Memory B cell (primary cell): ENCODE results near the gene PRKCA.
"Not testable (repeated sequence)": the region's sequence is repeated elsewhere in the genome, so short reads cannot be mapped to it uniquely, and the experiment has no call there.

Experiments
- ATAC-seq: fragments of 150-1000 bp; cut with Tn5 transposase; 2 replicates; pipeline ENCODE4 v1.10.0; 2021; ENCODE audit warnings: low read depth, mild to moderate bottlenecking, moderate library complexity
- DNase-seq, 2 donors: peaks; one replicate each; pipeline ENCODE4 v3.0.0; 2022; ENCODE audit warnings: low spot score in 2 of 2
- H3K27ac Mint-ChIP-seq: one replicate; pipeline ENCODE4 v1.8.0; 2022; ENCODE audit warnings: mild to moderate bottlenecking, moderate library complexity, mixed read lengths
- H3K27me3 Mint-ChIP-seq: one replicate; pipeline ENCODE4 v1.8.0; 2022; ENCODE audit warnings: mixed read lengths
- H3K36me3 Mint-ChIP-seq: one replicate; pipeline ENCODE4 v1.8.0; 2022; ENCODE audit warnings: mild to moderate bottlenecking, mixed read lengths
- H3K4me1 Mint-ChIP-seq: one replicate; pipeline ENCODE4 v1.8.0; 2022; ENCODE audit warnings: mixed read lengths
- H3K4me3 Mint-ChIP-seq: one replicate; pipeline ENCODE4 v1.8.0; 2022; ENCODE audit warnings: mild to moderate bottlenecking, moderate library complexity, mixed read lengths
- H3K9me3 Mint-ChIP-seq: one replicate; pipeline ENCODE4 v1.8.0; 2022; ENCODE audit warnings: mixed read lengths

The PRKCA gene

DNA sequence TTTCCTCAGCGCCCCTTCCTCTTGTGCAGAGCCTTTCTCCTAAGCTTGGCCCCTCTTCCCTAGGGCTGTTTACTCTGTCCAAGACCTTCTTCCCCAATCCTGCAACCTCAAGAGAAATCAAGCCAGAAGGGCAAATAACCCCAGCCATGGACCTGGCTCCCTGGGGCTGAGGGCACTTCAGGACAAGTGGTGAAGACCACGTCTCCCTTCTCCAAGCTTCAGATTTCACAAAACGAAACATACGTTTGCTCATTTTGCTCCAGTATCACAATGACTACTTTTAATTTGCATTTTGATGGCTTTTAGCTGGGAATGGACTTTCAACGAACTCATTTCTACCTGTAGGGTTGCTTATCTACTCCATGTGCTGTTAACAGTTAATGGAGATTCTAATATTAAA lies 392.7 kb downstream of the PRKCA start:
- Mint-ChIP-seq H3K27me3 (peaks cover 4% of the 10 kb centered on the region), H3K36me3 (peaks cover 7% of the 10 kb centered on the region), H3K4me3 (no peak overlapping the region), H3K9me3 (peaks cover 10% of the 10 kb centered on the region), H3K4me1 (peaks cover 4% of the 10 kb centered on the region), H3K27ac (no peak overlapping the region)
- ATAC-seq (no peak), DNase-seq (no peak)

DNA sequence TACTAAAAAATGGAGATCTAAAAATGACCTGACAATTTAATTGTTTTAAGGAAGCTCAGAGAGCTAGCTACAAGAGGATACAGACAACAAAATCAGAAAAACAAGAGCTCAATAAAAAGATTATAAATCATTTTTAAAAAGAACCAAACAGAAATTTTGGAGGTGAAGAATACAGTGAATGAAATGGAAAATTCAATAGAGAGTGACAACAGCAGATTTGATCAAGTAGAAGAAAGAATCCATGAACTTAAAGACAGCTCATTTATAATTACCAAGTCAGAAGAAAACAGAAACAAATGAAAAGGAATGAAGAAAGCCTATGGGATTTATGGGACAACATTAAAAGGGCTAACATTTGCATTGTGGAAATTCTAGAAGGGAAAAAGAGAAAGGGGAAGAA lies 395.9 kb downstream of the PRKCA start:
- no peaks in the 10 kb centered on the region for H3K4me1 Mint-ChIP-seq
- peaks cover 10% of the 10 kb centered on the region for H3K9me3 Mint-ChIP-seq
- DNase-seq (no peak), ATAC-seq (no peak)
- H3K27me3 Mint-ChIP-seq: peaks cover 2% of the 10 kb centered on the region
- no peak overlapping the region for H3K4me3 Mint-ChIP-seq
- no peak overlapping the region for H3K27ac Mint-ChIP-seq
- peaks cover 7% of the 10 kb centered on the region for H3K36me3 Mint-ChIP-seq

DNA sequence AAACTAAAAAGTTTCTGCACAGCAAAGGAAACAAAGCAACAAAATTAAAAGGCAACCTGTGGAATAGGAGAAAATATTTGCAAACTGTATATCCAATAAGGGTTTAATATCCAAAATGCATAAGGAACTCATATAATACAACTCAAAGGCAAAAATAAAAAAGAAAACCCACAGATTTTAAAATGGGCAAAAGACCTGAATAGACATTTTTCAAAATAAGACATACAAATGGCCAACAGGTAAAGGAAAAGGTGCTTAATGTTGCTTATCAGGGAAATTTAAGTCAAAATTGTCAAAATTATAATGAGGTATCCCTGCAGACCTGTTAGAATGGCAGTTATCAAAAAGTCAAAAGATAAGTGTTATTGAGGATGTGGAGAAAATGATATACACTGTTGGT lies 399.0 kb downstream of the PRKCA start:
- H3K36me3 Mint-ChIP-seq: peaks cover 7% of the 10 kb centered on the region
- ATAC-seq: no peak
- H3K4me3 Mint-ChIP-seq: no peak overlapping the region
- H3K4me1 Mint-ChIP-seq: peaks cover 12% of the 10 kb centered on the region
- H3K27ac Mint-ChIP-seq: no peak overlapping the region
- H3K27me3 Mint-ChIP-seq: peaks cover 2% of the 10 kb centered on the region
- peaks cover 8% of the 10 kb centered on the region for H3K9me3 Mint-ChIP-seq
- DNase-seq: no peak

DNA sequence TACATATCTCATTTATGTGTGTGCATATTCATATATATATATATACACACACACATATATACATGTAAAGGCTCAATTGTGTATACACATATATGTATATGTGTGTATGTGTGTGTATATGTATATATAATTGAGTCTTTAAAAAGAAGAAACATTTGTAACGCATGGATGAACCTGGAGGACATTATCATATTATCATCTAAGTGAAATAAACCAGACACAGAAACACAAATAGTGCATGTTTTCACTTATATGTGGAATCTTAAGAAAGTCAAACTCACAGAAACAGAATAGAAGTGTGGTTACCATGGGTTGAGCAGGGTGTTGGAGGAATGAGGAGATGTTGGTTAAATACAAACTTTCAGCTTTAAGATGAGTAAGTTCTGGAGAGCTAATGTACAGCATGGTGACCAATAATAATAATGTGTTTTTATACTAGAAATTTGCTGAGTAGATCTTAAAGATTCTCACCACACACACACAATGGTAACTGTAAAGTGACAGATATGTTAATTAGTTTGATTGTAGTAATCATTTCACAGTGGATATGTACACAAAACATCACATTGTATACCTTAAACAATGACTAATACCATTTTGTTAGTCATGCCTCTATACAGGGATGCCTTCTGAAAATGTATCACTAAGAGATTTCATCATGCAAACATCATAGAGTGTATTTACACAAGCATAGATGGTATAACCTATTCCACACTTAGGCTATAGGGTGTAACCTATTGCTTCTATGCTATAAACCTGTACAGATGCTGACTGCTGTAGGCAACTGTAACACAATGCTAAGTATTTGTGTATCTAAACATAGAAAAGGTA lies 399.9 kb downstream of the PRKCA start:
- Mint-ChIP-seq H3K27ac (no peak overlapping the region), H3K4me3 (no peak overlapping the region), H3K36me3 (peaks cover 5% of the 10 kb centered on the region), H3K27me3 (peaks cover 2% of the 10 kb centered on the region), H3K9me3 (peaks cover 7% of the 10 kb centered on the region), H3K4me1 (peaks cover 15% of the 10 kb centered on the region)
- DNase-seq (no peak), ATAC-seq (no peak)

DNA sequence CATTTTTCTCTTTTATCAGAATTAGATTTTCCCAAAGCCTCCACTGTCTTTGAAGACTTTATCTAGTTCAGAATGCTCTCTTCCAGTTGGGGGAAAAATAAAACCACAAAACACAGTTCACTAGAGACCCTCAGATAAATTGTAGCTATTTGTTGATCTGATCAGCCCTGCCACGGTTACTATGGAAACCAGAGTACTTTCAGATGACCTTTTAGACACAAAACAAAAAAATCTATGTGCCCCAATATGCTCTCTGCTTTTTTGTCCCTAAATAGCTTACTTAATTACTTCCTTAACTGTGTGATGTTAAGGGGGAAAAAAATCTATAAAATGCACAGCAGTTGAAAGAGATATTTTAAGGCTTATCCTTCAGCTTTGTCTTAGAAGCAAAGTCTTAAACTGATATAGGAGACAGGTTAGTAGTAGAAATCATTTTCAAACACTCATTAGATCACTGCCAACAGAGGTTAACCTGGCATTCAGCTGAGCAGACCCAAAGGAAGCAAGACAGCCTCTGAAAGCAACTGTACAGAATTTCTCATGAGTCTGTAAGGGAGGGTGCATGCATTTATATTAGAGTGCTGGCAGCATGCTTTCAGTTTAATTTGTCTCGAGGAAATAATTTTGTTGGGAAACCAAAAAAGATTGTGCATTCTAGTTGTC lies 402.6 kb downstream of the PRKCA start:
- H3K36me3 Mint-ChIP-seq: no peaks in the 10 kb centered on the region
- peaks cover 15% of the 10 kb centered on the region for H3K4me1 Mint-ChIP-seq
- ATAC-seq (no peak), DNase-seq (no peak)
- H3K27me3 Mint-ChIP-seq: no peaks in the 10 kb centered on the region
- no peak overlapping the region for H3K4me3 Mint-ChIP-seq
- no peak overlapping the region for H3K27ac Mint-ChIP-seq
- no peaks in the 10 kb centered on the region for H3K9me3 Mint-ChIP-seq

DNA sequence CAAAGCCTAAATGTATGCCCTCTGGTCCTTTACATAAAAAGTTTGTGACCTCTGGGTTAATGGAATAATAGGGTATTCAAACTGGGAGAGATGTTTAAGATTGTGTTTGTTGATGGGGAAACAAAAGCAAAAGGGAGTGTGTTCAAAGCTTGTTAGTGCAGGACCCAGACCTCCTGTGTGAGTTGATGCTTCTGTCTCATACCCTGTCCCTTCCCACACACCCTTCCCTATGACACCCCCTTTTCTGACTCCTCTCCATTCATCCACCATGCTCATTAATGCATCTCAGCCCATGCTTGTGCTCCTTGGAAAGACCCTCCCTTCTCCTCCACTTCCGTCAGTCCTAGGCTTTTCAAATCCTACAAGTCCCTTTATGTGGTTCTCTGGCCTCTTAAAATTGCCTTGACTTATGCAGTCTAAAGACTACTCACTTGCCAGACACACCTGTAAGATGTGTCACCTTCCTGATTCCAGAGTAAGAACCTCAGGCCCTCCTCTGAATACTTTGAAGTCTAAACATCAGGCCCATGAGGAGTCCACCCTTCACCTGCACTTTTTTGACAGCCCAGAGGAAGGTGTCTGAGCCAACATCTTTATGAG lies 404.5 kb downstream of the PRKCA start:
- Mint-ChIP-seq H3K27me3 (no peaks in the 10 kb centered on the region), H3K27ac (peak overlapping the region; percentile 19)
- no peak for DNase-seq

DNA sequence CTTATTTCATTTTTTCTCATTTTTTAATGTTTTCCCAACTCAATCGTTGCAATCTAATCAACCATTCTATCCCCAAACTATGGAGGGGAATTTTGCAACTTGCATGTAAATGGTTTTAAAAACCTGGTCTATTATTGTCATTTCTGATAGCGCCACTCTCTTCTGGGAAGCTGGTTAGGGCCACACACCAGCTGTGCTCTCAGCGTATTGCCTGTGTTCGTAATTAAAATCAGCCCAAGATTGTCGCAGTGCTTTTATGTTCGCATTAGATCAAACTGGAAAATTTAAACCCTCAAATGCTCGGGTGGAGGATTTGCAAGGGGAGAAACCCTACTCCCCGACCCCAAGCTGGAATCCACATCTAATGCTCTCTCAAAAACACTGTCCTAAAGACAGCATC lies 409.0 kb downstream of the PRKCA start:
- H3K27me3 Mint-ChIP-seq: peaks cover 5% of the 10 kb centered on the region
- DNase-seq (no peak), ATAC-seq (no peak)
- no peak overlapping the region for H3K27ac Mint-ChIP-seq
- peaks cover 3% of the 10 kb centered on the region for H3K4me1 Mint-ChIP-seq
- no peaks in the 10 kb centered on the region for H3K36me3 Mint-ChIP-seq
- no peak overlapping the region for H3K4me3 Mint-ChIP-seq
- H3K9me3 Mint-ChIP-seq: no peaks in the 10 kb centered on the region

More for the DNA sequence above, 404.5 kb downstream of the PRKCA start:
- Mint-ChIP-seq H3K4me1 (peaks cover 15% of the 10 kb centered on the region), H3K9me3 (no peaks in the 10 kb centered on the region), H3K4me3 (no peak overlapping the region), H3K36me3 (no peaks in the 10 kb centered on the region)
- ATAC-seq: no peak

DNA sequence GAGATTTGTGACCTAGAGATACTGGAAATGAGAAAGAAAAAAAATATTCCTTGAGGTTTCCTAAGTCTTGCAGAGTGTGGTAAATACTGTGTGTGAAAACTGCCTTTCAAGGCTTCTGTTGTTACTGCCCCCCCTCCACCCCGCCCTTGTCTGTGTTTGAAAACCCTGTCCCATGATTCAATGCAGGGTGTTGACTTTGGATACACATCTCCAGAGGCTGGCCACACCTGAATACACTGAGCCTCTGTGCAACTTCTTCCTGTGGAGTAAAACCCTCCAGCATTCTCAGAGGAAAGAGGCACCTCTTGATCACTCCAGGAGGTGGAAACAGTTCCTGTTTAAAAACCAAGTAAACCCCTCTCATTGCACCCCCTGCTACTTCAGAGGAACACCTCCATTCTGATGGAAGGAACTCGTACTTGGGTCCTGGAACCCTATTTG lies 409.5 kb downstream of the PRKCA start:
- H3K9me3 Mint-ChIP-seq: no peaks in the 10 kb centered on the region
- DNase-seq (no peak), ATAC-seq (no peak)
- H3K4me1 Mint-ChIP-seq: peaks cover 2% of the 10 kb centered on the region
- no peaks in the 10 kb centered on the region for H3K36me3 Mint-ChIP-seq
- peaks cover 5% of the 10 kb centered on the region for H3K27me3 Mint-ChIP-seq
- H3K4me3 Mint-ChIP-seq: no peak overlapping the region
- H3K27ac Mint-ChIP-seq: no peak overlapping the region

DNA sequence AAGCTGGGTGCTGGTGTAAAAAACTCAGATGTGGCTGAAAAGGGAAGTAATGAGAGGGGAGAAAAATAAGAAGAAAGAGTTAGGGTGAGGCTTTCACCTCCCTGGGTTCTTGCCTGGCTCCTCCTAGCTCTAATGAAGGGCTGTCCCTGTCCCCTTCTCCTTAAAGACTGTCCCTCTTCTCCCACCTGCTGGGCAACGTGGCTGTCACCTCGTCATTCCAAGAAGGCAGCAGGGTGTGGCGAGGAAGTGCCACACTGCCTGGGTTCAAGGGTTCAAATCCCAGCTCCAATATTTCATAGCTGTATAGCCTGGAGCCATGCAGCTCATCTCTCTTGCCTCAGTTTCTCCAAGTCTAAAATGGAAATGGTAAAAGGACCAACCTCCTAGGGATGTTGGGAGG lies 410.0 kb downstream of the PRKCA start:
- no peak overlapping the region for H3K4me3 Mint-ChIP-seq
- ATAC-seq (no peak), DNase-seq (no peak)
- no peak overlapping the region for H3K27ac Mint-ChIP-seq
- no peaks in the 10 kb centered on the region for H3K36me3 Mint-ChIP-seq
- peaks cover 5% of the 10 kb centered on the region for H3K27me3 Mint-ChIP-seq
- H3K4me1 Mint-ChIP-seq: no peaks in the 10 kb centered on the region
- no peaks in the 10 kb centered on the region for H3K9me3 Mint-ChIP-seq

DNA sequence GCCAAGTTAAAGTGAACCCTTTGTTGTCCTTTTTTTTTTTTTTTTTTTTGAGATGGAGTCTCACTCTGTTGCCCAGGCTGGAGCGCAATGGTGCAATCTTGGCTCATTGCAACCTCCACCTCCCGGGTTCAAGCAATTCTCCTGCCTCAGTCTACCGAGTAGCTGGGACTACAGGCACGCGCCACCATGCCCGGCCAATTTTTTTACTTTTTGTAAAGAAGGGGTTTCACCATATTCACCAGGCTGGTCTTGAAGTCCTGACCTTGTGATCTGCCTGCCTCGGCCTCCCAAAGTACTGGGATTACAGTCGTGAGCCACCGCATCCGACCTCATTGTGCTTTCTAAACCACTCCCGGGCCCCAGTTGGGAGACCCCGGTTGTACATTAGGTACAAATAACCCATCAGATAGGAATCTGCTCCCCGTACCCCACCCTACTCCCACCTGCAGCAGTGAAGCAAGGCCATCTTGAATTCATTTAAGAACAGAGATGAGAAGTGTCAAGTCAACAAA lies 410.7 kb downstream of the PRKCA start:
- not testable (repeated sequence) for H3K27ac Mint-ChIP-seq, H3K36me3 Mint-ChIP-seq, DNase-seq, ATAC-seq, H3K4me3 Mint-ChIP-seq, H3K9me3 Mint-ChIP-seq, H3K27me3 Mint-ChIP-seq, H3K4me1 Mint-ChIP-seq

DNA sequence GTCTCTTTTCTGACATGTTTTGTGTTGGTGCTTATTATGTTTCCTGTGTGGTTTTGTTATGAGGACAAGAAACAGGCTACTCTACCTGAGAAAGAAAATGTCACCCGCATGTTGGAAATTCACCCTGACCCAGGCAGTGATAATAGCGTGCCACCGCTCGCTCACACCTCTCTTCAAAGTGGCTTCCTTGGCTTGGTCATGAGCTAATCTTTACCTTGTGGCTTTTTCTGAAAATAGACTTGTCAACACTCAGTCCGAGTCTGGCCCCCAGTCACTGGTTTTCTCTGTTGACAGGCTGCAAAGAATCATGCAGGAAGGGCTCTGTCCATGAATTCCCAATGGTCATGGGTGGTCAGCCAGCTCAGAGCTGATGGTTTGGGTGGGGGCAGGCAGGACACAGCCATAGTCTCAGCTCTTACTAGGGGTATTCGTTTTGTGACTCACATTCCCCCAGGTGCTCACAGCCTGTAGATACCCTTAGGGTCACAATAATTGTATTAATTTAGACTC lies 411.2 kb downstream of the PRKCA start:
- peaks cover 5% of the 10 kb centered on the region for H3K27me3 Mint-ChIP-seq
- H3K27ac Mint-ChIP-seq: no peak overlapping the region
- no peaks in the 10 kb centered on the region for H3K4me1 Mint-ChIP-seq
- DNase-seq (no peak), ATAC-seq (no peak)
- H3K36me3 Mint-ChIP-seq: no peaks in the 10 kb centered on the region
- H3K4me3 Mint-ChIP-seq: no peak overlapping the region
- no peaks in the 10 kb centered on the region for H3K9me3 Mint-ChIP-seq

DNA sequence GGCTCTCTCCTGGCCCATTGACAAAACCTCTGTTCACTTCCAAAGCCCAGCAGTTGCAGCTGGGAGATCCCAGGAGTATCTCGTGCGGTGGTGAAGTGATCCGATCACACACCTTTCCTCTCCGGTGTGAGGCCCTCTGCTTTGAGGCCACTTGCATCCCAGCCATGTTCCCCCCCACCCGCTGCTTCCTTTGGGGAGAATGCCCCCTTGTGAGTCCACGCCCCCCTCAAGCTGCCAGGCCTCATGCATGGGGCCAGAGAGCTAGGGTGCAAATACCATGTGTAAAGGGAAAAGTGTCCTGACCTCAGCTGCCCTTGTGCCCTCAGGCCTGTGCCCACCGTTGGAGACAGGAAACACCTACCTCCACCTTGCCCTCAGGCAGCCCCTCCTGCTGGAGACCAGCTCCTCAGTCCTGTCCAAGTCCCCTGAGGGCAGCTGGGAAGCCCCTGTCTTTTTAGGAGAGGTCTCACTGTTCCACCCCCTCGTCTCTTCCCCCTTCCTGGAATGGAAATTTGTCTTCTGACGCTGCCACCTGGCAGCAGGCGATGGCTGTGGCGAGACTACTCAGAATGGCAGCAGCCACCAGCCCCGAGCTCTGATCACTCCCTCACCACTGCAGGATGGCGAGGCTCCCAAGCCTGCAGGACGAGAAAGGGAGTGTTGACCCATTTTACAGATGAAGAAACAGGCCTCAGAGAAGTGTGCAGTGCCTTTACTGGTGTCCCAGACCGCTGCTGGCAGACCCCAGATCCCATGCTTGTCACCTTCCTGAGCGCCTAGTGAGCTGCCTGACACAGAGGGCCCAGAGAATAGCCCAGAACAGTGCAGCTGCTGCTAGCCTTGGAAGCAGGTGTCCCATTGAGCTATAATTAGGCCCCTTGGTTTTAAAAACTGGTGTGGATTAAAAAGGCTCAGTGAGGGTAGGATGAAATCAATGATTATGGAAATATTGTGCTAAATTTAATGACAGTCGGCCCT lies 411.9 kb downstream of the PRKCA start:
- Mint-ChIP-seq H3K27ac (no peak overlapping the region), H3K9me3 (peaks cover 2% of the 10 kb centered on the region), H3K4me3 (no peak overlapping the region), H3K4me1 (no peaks in the 10 kb centered on the region), H3K36me3 (no peaks in the 10 kb centered on the region), H3K27me3 (peaks cover 11% of the 10 kb centered on the region)
- ATAC-seq (no peak), DNase-seq (no peak)

DNA sequence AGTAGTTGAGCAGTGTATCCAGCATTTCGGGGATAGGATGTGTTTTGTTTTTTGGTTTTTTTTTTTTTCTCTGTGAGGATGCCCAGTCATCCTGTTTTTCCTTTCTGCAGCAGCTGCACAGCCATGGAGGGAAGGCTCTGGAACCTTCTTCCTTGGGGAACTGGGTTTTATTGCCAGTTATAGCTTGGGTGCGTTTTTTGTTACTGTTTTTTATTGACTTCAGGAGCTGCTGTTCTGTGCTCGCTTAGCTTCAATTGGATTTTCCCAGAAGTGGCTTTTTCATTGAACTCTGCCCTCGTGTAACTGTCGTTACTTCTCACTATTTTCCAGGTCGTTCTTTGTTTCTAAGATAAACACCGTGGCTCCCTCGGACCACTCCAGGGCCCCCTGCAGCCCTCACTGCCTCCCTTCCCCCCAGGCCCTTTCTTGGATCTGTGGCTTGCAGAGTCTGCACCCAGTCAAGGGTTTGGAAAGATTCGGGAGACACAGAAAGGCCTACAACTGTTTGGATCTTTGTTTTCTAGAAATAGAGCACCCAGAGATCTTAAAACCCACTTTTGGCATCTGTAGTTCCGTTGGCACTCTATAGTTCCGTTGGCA lies 412.8 kb downstream of the PRKCA start:
- Mint-ChIP-seq H3K9me3 (peaks cover 2% of the 10 kb centered on the region), H3K27ac (no peak overlapping the region), H3K27me3 (peaks cover 11% of the 10 kb centered on the region), H3K4me3 (no peak overlapping the region), H3K4me1 (no peaks in the 10 kb centered on the region), H3K36me3 (no peaks in the 10 kb centered on the region)
- no peak for DNase-seq
- no peak for ATAC-seq
